CD4-positive, alpha-beta T cell treated with Interferon alpha-2 for 1 hour (primary cell): ENCODE measurements around the gene THEM4.

Source experiments
- DNase-seq, 2 donors: peaks; one replicate each; pipeline ENCODE4 v3.0.0-alpha.2; 2020 to 2022

Gene THEM4

DNA sequence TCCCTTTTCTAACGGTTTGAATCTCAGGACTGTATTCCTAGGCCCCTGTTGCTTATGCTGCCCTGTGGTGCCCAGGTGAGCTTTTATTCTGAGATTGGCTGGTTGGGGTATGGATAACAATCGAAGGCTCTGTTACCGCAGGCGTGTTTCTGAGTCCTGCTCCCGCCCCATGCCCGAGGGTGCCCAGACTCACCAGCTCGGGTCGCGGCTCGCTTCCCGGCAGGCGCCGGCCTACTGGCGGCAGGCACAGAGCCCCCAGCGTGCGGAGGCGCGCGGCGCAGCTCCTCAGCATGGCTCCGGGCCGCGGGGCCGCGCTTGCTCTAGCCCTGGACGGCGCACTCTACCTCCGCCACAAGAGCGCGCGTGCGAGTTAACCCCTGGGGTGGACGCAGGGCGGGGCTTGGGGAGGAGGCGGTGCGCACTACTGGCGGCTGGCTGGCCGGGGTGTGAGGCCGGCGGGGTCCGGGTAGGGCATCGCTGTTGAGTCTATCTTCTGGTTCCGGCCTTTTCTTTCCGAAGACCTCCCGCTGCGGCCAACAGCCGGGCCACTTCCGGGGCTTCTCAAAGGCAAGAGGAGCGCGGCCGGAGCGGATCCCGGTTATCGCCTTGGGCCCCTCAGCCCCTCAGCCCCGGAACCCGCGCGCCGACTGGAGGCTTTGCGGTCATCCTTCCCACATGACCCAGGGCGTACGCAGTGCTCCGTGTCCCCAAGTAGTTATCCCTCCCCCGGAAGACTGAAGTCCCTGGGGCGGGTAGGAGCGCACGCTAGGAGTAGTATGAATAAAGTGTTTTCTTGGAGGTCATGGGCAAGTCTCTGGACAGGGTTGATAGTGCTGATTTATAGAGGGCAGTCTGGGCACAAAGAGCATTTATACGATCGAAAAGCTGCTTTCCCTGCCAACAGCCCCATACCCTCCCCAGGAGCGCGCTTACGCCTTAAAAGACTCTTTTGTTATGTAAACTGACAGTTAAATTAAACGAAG, at the start of gene THEM4:
TSS of gene THEM4 (minus strand) at position 345 of the 983 bp plus-strand sequence. CDS start at position 292, 53 bp downstream.
- DNase-seq, result peak; percentile 92

DNA sequence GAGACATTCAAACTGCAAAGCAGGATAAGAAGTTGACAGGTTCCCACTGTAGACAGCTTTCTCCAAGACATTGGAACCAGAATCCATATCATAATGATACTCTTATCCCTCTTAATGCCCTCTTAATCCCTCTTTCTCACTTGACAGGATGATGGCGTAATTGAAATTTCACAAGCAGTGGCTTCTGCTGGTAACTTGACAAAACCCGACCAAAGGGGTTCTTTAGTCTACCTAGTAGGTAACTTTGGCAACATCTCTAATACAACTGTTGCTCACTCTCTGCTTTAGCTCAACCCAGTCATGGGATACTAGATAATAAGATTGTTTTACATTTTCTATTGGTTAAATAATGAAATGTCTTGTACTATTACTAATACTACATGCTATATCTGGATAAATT, 49.6 kb upstream of the THEM4 start:
- no peak for DNase-seq

DNA sequence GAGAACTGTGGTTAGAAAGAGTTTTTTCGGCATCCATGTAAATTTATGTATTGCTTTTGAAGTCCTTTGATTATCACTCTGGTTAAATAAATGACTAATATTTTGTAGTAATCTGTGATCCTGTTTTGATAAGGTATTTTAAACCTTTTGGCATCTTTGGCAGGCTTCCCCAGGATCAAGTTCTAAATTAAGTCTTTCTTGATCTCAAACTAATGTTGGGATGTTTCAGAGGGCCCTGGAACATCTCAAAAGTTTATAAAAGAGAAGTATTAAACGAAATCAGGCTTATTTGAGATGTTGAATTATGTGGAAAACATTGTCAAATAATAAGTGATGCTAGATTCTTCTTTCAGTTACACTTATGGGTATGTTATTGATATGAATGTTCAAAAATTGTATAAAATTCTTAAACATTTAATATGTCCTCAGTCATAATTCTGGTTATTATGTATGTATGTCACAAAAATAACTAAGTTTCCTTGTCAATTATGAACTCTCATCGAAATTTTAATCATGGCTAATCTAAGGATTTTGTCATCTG, 47.7 kb upstream of the THEM4 start:
- DNase-seq, result no peak

DNA sequence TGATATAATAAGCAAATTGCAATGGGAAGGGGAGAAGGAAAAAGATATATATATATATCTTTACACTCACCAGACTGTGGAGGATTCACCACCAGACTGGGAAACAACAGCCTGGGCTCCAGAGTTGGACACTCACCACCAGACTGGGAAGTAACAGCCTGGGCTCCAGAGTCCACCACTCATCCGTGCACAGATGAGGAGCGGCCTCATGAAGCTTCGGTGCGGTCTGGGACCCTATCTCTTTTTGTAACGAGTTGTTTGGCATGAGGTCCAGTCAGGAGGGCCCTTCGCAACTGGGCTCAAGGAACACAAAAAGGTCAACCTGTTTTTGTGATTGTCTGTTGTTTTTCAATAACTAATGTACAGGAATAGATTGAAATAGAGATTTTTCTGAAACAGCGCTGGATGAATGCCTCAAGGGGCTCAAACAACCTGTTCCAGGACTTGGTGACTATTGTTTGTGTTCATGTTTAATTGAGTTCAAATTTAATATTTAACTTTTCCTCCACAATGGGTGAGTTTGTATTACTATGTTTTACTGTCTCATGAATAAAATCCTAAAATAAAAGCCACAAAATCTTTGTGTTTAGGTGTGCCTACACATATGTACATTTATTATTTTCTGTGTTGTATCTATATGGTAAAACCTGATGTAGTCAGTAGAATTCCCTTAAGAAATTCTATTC, 44.2 kb upstream of the THEM4 start:
- no peak for DNase-seq

DNA sequence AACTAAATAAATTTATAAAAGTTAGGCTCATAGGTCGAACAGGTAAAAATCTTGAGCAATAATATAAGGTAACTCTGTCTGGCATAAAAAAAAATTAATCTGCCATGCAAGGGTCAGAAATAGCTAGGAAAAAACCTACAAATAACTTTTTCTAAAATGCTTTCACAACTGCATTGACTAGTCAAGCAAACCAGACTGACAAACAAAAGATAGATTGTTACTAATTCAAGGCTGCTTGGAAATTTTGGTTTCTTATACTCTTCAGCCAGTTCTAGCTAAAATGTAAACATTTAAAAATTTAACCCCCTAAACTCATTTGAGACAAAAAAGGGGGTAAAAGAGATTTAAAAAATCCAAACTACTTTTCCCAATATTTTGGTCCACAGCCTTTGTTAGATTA, 43.5 kb upstream of the THEM4 start:
- DNase-seq, result no peak

DNA sequence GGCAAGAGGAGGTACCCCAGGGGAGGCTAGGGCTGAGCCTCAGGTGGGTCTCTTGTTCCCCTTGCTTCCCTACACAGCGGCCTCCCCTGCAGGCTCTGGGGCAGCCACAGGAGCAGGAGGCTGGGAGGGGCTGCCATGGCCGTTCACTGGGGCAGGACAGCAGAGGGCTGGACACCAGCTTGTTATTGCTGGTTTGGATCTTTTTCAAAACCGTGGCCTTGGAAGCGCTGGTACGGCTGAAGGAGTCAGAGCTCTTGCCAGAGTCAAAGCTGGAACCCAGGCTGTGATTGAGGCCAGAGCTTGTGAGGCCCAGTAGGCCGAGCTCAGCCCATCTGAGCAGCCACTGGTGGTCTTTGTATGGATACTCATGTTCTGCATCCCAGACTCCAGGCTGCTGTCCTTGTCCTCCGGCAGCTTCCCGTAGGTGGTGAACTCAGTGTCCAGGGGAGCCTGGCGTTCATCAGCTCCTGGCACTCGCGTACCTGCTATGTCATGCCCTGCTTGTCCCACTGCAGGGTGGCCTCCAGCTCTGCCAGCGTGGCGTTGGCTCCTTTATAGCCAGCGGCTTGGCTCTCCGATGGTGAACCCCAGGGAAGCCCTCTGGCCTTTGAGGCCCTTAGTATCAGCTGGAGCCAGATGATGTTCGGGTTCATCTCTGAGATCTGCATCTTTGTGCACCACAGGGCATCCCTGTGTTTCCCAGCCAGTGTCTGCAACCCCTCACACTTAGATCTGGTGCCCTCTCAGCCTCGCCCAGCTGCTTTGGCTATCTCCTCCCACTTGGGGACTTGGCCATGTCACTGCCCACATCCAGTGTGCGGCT, 40.3 kb upstream of the THEM4 start:
- no peak for DNase-seq

DNA sequence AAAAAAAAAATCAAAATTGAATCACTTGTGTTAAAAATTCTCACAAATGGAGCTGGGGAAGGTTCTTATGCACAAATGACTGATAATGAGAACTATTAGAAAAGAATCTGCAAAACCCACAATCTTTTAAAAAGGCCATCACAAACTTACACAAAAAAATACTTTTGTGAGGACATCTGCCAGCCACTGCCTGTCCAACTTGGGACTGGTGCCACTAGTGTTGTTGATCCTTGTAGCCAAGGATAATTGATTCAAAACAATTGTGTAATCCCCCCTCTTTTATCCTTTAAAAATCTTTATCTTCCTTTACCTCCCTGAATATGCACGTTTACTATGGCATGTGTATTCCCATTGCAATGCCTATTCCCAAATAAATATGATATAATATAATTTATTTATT, 39.2 kb upstream of the THEM4 start:
- DNase-seq, result no peak

DNA sequence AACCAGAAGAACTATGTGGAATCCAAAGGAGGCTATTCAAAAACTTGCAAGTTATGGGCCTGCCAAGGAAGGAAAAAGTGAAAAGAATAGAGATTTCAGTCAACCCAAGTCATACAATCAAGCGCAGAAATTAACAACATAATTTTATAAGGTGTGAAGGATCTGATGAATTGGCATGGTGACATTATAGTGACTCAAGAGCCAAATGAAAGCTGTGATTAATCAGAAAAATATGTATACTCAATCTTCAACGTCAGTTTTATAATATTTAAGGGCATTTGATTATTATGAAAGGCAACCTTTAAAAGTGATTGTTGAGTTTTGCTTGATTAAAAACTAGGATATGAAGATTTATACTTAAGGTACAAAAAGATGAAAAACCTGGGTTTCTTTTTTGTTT, 37.8 kb upstream of the THEM4 start:
- no peak for DNase-seq

DNA sequence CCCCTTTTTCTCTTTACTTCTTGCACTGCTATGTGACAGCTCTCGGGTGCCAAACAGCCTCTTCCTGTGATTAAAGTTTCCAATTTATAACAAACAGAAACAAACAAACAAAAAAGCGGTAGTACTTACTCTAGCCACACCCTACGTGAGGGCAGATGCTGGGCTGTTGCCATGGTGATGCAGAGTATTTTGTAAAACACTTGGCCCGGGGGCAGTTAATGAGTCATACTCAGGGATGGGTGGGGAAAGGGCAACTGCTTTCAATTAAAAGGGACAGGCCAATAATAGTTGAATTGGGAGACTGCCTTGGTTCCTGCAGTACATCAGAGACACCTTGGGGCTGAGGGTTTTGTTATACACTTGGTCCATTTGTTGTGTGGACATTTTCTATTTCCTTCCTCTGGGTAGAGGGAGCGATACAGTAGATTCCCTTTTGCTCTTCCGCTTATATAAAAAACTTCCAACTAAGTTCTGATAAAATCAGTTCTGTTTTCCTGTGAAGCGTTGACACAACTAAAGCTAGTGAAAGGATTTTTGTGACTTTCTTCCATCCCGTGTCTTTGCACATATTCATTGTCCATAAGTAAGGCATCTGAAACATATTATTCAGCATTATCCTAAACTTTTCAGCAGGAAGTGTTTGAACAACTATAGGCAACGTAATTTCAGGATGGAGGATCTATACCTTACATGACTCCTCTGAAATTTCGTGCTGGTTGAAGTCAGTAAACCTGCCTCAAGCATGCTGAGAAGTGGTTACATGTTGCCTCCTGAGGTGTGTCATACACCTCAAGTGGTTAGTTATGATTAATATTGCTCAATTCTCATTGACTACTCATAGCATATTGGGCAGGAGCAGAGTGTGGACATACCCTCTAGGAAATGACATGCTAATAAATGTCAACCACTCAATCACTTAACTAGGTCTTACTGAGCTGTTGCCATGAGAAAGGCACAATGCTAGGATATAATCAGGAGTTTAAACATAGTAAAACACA, 36.7 kb upstream of the THEM4 start:
- peak; percentile 93 to 96 for DNase-seq

DNA sequence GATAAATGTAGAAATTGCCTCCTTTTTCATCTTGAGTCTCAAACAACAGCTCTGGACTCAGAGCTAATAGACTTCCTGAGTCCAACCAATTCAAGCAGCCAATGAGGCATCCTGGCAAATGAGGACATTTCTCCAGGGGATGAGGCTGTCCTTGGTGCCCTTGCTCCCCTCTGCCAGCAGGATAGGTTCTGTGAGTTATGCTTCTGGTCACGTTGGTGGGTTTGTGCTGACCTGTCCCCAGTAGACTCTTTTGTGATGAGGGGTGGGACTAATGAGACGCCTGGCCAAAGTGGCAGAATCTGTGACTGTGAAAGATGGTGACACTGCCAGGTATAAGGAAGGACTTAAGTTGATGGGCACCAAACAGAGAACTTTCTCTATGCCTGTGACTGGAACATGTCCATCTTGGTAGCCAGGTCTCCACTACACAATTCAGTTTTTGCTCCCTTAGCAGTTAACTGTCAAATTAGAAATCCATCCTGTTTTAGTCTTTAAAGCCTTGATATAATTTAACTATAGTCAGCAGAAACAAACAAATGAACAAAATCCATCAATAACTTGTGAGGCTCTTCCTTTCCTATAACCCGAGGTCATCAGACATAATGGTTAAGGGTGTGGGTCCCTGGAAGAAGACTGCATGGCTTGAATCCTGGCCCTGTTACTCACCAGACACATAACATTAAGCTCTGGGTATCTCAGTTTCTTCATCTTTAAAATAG, 35.7 kb upstream of the THEM4 start:
- DNase-seq, result peak; percentile 14 to 26

DNA sequence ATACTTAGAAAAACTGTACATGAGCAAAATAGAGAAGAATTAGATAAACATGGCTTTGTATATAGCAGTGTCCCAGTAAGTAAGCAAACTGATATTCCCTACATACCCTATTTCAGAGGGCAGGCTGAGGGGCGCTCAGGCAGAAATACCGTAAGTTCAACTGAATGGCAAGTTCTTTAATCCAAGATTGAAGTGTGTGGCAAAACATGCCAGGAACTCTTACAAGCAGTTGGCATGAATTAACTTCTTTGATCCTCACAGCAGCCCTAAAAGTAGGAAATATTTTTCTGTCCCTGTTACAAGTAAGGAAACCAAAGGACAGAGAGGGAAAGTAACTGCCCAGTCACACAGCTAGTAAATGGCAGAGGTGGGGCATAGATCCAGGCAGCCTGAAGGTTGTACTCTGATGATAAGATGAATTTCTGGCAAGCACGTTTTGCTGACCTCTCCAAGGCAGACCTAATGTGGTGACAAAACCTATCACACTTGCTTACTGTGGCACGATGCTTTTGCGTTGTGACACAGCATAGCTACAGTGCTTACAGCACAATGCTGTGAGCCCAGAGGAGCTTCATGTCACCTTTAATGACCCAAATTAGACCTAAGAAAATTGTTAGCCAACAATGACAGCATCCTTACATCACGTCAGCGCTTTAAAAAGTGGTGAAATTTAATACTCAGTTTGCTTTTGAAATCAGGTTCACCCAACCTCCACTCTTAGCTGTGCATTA, 35.0 kb upstream of the THEM4 start:
- peak; percentile 40 to 54 for DNase-seq

DNA sequence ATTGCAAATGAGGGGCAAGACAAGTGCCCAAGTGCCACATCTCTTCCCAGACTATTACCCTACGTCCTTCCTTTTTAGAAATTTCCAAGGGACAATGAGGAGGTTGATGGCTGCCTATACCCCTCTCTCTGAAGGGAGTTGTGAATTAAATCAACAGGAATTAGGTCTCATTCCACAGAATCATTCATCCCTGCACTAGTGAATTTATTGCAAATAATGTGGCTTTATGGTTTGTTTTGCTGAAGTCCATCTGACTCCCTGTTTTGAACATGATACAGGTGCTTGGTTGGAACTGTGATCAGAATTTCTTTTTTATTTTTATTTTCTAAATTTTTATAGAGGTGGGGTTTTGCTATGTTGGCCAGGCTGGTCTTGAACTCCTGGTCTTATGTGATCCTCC, 34.3 kb upstream of the THEM4 start:
- DNase-seq, result no peak

DNA sequence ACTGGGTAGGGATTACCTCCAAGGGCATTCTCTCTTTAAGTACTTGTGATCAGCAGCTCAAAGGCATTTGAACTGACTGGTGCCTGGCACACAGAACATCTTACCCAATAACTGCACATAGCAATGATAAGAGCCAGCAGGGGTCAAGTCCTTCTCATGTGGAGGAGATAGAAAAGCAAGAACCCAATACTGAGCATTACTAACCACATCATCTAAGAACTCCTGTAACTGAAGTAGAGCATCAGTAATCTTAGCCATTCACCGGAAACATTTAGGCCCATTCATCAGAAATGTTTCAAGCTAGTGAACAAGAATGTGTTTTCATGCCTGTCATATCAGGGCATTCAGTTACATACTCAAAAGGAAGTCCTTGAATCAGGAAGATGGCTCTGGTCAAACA, 33.6 kb upstream of the THEM4 start:
- no peak for DNase-seq

DNA sequence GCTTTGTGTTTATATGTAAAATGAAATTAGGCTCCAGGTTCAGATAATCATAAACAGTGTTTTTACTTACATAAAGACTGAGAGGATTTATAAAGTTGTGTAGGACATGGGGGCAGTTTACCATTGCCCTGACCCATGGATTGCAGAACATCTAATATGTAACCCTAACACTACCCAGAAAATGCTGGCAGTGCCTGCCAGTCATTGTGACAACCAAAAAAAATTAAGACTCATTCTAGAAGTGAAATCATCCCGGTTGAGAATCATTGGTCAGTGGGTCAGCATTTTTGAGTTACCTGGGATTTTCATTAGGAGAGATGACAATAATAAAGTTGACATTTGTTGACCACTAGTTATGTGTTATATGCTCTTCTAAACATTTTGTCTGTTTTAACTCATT, 31.2 kb upstream of the THEM4 start:
- no peak for DNase-seq

DNA sequence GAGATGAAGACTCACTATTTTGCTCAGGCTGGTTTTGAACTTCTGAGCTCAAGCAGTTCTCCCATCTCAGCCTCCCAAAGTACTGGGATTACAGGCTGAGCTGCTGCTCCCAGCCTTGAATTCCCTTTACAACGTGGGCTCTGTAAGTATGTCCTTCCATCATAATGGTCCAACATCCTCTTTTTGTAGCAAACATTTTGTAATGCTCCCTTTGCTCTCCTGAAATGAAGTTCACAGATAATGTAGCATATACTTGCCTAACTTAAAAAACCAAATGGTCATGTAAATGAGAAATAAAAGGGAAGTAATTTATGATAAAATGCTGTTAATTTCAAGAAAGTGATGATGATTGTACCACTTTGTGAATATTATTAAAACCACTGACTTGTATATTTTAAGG, 30.5 kb upstream of the THEM4 start:
- DNase-seq, result no peak

DNA sequence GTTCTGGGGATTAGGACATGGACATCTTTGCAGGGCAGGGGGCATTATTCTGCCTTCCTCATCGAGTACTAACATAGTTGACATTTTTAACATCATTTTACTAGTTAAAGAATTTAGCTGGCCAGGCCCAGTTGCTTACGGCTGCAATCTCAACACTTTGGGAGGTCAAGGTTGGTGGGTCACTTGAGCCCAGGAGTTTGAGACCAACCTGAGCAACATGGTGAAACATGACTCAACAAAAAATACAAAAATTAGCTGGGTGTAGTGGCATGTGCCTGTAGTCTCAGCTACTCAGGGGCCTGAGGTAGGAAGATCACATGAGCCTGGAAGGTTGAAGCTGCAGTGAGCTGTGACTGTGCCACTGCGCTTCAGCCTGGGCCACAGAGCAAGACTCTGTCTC, 29.8 kb upstream of the THEM4 start:
- no peak for DNase-seq

DNA sequence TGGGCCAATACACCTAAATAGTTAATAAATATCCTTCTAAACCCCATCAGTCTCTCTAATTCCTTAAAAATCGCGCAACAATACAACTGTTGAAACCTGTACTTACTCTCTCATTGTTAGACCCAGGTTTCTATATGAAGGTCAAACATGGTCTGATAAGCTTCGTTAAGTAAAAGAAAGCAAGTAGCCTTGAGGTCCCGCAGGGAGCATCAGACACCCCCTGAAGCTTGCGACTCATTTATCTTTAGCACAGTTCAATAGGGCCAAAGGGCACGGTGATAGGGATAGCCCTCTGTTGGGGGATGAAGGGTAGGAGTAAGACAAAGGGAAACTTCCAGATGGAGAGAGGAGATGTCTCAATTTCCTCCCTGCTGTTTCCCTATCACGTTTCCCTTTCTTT, 27.3 kb upstream of the THEM4 start:
- no peak for DNase-seq

DNA sequence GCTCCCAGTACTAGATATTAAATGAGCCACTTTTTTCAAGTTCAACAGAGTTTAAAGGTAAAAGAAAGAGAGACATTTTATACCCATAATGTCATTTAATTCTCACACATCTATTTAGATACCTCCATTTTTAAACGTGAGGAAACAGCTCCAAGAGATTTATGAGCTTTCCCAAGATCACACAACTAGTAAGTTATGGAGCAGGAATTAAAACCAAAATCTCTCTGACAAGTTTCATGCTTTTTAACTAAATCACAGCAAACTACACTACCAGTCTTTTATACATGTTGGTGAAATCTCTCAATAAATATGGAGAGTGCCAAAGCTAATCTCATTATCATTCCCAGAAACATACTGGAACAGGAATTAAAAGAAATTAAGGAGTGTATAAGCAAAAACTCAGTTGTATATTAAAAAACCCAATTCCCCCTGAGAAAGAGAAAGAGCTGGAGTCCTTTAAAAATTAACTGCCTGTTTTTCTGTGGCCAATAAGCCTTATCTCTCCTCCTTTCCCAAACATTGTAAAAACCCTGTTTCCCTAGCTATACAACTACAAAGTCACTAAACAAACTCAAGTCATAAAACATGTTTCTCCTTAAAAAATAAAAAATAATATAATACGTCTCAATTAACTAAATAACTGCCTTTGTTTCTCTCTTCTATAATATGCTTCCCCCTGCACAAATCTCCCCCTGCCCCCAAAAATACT, 26.7 kb upstream of the THEM4 start:
- no peak for DNase-seq

DNA sequence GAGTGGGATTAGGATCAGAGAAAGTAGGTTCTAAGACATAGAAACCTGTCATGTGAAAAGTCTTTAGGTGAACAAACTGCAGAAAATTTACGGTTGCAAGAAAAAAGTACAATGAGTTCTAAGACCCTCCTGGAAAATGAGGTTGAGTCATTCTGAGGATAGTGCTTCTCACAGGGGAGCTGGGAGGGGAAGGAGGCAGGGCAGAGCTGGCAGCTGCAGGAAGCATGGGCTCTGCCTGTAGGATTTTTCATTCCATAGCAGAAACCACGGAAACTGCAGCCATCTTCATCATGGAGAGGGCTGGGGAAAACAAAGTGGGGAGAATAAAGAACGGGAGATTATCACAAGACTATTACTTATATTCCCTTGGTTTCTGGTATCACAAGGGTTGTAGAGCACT, 25.8 kb upstream of the THEM4 start:
- DNase-seq, result no peak
